D721Med (cell line): Measurements from ENCODE around the gene PRDM15.

ENCODE experiments used
- DNase-seq: peaks from one replicate; pipeline ENCODE4 v3.0.0; 2011; ENCODE audit warnings: low spot score; ENCODE audit not compliant: insufficient read length
- FAIRE-seq: peaks from 2 replicates; lab custom pipeline; 2011; peaks lifted over from hg19 to GRCh38; lab: Jason Lieb, UNC
- CTCF ChIP-seq: IDR thresholded peaks from 2 replicates; pipeline ENCODE4 v1.5.1; 2012; ENCODE audit warnings: mild to moderate bottlenecking, control low read depth; ENCODE audit not compliant: insufficient read depth; ENCODE audit errors: missing control alignments

PRDM15 gene

GRCh38 chr21:41886328-41886727 lies 7.2 kb upstream of the PRDM15 start:
- DNase-seq, result no peak
- TF ChIP-seq CTCF, result no peak
- no peak for FAIRE-seq

GRCh38 chr21:41885341-41886024 lies 6.3 kb upstream of the PRDM15 start:
- no peak for TF ChIP-seq CTCF
- FAIRE-seq, result no peak
- no peak for DNase-seq

GRCh38 chr21:41884501-41885030 lies 5.4 kb upstream of the PRDM15 start:
- DNase-seq, result no peak
- FAIRE-seq, result no peak
- TF ChIP-seq CTCF, result no peak

GRCh38 chr21:41883582-41883981 lies 4.4 kb upstream of the PRDM15 start:
- no peak for FAIRE-seq
- DNase-seq, result no peak
- TF ChIP-seq CTCF, result no peak

- no peak for TF ChIP-seq CTCF
- DNase-seq (no peak), FAIRE-seq (no peak)
Observed at GRCh38 chr21:41881051-41881450, 1.9 kb upstream of the PRDM15 start.

GRCh38 chr21:41880153-41880552 lies 1.0 kb upstream of the PRDM15 start:
- DNase-seq (no peak), FAIRE-seq (no peak)
- no peak for TF ChIP-seq CTCF

GRCh38 chr21:41878831-41879189 lies 334 bp downstream of the PRDM15 start:
- no peak for TF ChIP-seq CTCF
- no peak for FAIRE-seq

More at GRCh38 chr21:41878831-41879189, 334 bp downstream of the PRDM15 start:
- peak; percentile 79 for DNase-seq
